Measurements from ENCODE around the gene GPR68.

GRCh38 chr14:91273885-91274273 is 29.4 kb upstream of the GPR68 start:
- TF ChIP-seq CTCF (IDR thresholded peaks at IDR 0.05; ENCODE audit: low read depth, low read length) (no peak), EZH2phosphoT487 (IDR thresholded peaks at IDR 0.05; ENCODE audit: low read depth) (no peak)

All from OCI-LY3 (cell line).